Measurements from ENCODE around the gene GPR87.

DNA sequence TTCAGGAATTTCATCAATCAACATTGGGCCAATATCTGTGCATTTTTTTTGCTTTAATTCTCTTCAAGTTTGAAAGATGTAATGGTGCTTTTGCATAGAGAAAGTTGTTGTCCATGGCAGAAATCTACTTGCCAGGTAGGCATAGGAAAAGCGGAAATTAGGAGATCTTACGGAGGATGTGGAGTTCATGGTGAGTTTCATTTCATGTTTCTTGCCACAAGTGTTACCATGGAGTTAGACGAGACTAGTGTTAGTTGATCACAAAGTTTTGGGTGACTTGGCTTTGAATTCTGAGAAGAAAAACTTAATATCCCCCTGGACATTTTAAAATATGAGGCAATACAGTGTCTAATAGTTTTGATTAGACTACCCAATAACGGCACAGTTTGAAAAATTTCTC lies 13.8 kb upstream of the GPR87 start:
- TF ChIP-seq EZH2 (IDR thresholded peaks at IDR 0.05; ENCODE audit: insufficient read depth, poor library complexity, severe bottlenecking) (no peak), EZH2phosphoT487 (IDR thresholded peaks at IDR 0.05; ENCODE audit: insufficient read depth, low read depth) (no peak)
